Measurements from ENCODE around the gene GLDN.

DNA sequence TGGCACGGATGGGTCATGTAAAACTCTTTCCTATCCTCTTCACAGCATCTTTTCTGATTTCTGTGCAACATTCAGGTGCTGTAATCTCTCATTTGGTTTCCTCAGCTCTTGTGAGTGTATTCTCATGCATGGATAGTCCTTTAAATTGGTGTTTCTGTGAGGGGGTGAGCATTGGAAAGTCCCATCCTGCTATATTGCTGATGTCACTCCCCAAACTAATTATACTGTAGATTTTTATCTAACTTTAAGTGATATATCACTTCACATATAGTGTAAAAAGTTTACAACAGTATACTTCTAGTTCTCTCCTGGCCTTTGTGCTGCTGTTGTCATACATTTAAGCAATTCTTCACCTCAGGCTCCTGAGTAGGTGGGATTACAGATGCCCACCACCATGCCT lies 102.7 kb downstream of the GLDN start:
- no peak for TF ChIP-seq POLR2A (IDR thresholded peaks at IDR 0.05)
- TF ChIP-seq, protein P1, sequence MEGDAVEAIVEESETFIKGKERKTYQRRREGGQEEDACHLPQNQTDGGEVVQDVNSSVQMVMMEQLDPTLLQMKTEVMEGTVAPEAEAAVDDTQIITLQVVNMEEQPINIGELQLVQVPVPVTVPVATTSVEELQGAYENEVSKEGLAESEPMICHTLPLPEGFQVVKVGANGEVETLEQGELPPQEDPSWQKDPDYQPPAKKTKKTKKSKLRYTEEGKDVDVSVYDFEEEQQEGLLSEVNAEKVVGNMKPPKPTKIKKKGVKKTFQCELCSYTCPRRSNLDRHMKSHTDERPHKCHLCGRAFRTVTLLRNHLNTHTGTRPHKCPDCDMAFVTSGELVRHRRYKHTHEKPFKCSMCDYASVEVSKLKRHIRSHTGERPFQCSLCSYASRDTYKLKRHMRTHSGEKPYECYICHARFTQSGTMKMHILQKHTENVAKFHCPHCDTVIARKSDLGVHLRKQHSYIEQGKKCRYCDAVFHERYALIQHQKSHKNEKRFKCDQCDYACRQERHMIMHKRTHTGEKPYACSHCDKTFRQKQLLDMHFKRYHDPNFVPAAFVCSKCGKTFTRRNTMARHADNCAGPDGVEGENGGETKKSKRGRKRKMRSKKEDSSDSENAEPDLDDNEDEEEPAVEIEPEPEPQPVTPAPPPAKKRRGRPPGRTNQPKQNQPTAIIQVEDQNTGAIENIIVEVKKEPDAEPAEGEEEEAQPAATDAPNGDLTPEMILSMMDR (IDR thresholded peaks at IDR 0.05 in 4 of 5, conservative IDR thresholded peaks at IDR 0.05 in 1 of 5), result no peak
